Cerebellar nuclear complex (tissue), 1 donor: ENCODE measurements around the gene NCK1.
"Not testable (repeated sequence)": the region's sequence is repeated elsewhere in the genome, so short reads cannot be mapped to it uniquely, and the experiment has no call there.

Source experiments
- DNase-seq, 2 experiments: peaks; one replicate each; lab custom pipeline; 2025; lab: John Stamatoyannopoulos, UW

The NCK1 gene

DNA sequence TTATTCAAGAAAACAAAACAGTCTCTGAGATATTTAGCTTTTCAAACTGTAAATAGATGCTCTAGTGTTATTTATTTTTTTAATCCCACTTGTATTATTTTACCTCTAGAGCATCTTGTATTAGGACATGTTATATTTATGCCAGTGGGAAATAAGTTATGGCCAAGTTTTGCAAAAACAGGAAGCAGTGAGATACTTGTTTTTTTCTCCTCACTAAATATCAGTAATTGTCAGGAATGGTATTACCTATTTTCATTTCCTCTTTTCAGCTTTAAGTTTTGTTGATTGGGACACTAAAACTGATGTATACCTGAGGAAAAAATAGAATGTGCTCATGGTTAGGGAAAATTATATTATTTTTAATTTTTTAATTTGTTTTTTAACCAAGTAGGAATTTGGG, 87.1 kb downstream of the NCK1 start:
- no peak for DNase-seq

DNA sequence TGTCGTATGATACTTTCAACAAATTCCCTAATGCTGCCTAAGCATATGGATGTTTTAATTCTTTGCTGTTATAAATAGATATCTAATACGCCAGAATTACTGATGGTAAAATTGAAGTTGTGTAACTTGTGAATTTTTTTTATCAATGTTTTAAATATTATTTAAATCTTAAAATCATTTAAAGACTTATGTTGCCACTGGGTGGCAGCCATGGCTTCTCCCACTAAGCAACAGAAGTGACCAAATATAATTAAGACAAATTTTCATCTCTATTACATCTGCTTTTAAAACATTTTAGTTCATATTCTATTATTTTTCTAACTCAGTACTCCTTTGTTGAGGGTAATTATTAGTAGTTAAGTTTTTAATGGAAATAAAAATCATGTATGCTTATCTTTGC, 87.7 kb downstream of the NCK1 start:
- DNase-seq: no peak

DNA sequence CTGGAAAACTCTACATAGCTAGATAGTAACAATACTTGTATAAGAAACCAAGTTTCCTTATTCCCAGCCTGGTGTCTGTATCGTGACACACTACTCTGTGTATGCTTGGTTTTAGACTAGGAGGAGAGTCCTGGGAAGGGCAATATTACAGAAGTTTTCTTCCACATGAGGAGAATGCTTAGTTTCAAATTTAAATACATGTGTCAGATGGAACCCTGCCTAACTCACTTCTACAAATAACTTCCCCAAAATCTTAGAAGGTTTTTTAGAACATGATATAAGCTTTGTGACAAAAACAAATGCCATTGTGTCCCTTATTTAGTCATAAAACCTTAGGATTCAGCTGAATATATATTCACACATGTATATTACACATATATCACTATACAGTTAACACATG, 88.6 kb downstream of the NCK1 start:
- no peak for DNase-seq

DNA sequence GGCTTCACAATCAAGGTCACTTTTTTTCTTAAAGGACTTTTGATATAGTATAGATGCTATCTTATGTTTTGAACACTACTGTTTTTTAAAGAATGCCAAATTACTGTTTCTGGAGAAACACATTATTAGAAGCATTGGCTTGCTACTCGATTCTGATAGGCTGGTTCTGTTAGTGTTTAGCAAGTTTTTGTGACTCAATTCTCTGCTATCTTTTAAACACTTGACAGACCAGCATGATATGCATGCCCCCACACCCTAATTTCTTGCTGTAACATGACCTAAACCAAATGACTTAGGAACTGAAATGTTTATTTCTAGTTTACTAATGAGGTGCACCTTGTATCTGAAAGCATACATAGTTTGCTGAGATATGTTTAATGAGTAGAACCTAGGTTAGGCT, 90.3 kb downstream of the NCK1 start:
- DNase-seq: no peak

DNA sequence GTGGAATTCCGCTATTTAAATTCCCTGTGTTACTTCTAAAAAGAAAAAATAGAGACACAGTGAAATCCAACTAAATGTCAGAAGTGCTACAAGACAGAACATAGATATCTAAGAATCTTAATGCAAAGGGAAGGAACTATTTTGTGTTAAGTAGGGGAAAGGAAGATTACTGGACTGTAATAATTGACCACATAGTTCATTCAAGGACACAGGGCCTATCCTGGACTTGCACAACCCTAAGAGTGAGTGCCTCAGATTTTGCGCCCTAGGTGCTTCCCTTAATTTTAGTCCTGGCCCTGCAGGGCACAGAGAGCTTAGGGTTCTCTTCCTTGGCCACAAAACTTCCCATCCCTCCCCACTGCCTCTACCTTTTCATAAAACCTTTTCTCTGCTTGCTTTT, 92.2 kb downstream of the NCK1 start:
- no peak for DNase-seq

DNA sequence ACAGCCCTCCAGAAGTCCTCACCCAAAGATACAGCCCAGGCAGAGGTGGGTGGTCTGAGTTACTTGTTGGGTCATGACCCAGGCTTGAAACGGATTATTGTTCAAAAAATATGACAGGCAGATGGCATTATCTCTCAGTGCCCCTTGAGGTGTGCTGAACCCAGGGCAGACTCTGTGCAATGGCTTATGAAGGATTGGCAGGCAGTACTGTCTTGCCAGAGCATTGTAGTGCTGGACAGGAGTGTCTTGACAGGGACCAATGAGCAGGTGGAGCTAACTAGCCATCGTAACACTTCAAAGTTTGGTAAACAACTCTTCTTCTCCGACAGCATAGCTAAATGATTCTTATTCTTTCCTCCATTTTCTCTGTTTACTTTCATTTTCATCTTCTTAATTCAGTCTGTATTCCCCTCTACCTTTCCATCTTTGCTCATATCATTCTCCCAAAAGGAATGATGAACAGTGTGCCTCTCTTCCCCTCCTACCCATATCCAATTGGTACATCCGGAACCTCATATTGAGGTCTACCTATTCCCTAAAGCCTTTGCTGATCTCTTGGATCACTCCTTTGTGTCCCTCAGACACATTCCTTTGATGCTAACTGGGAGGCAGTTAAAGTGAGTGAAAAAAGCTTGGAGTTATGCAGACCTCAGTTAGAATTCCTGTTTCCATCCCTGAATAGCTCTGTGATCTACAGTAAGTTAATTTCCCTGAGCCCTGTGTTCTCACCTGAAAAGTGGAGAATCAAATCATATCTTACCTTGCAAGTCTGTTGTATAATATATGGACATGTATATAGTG, 93.2 kb downstream of the NCK1 start:
- no peak for DNase-seq

DNA sequence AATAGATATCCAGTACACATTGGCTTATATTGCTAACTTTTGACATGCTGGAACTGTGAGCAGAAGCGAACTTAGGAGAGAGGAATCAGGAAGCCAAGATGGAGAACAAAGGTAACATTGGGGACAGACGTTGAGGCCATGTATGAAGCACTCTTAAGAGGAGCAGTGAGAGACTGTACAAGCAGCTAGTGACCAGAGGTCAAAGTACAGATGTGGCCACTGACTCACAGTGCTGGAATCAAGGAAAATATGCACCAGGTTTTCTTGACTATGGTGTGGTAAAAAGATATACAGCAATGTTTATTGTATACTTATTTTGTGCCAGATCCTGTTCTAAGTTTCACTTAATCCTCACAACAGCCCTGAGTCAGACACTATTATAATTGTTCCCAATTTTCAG, 93.8 kb downstream of the NCK1 start:
- DNase-seq: no peak

DNA sequence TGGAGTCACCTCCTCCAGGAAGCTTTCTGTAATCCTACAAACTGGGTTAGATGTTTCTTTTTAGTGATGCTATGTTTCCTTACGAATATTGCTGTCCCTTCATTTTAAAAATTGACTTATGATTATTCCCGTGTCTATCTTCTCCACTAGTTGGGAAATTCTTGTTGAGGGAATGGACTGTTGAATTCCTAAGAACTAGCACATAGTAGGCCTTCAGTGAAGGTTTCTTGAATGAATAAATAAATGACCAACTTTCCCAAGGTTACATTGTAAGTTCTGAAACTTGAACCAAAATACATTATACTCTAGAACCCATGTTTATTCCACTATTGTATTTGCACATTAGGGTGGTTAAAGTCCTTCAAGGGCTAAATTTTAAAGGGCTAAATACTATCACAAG, 95.0 kb downstream of the NCK1 start:
- DNase-seq: no peak

DNA sequence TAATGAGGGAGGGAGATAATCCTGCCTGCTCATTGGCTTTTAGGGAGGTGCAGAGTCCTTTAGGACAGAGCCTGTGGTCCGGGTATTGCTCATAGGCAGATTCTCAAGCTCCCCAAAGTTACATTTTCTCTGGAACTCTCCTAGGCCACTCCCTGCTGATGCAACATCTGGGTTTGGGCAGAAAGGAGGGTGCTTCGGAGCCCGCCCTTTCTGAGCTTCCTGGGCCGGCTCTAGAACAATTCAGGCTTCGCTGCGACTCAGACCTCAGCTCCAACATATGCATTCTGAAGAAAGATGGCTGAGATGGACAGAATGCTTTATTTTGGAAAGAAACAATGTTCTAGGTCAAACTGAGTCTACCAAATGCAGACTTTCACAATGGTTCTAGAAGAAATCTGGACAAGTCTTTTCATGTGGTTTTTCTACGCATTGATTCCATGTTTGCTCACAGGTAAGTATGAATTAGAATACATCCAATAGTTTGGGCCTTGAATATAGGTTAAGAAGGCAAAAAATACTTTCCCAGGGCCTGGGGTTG, 95.8 kb downstream of the NCK1 start, which contains the start of gene IL20RB:
Gene IL20RB, plus strand, starts transcription at position 233 of the 538 bp plus-strand sequence. Its CDS starts 131 bp downstream, at position 364.
- no peak for DNase-seq

DNA sequence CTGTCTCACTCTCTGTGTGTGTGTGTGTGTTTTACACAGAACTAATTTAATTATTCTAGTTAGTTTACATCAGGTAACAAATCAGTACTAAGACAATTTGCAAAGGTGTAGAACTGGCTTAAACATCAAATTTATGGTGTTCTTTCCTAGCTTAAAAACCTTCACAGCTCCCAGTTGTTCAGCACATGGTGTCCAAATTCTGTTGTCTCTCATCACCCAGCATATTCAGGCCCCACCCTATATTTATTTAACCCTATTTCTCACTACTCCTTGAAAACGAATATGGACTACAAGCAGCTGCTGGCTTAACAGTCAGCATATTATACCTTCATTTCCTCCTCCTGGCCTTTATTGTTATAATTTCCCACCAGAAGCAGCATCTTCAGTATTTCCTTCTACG, 96.9 kb downstream of the NCK1 start:
- DNase-seq: no peak

DNA sequence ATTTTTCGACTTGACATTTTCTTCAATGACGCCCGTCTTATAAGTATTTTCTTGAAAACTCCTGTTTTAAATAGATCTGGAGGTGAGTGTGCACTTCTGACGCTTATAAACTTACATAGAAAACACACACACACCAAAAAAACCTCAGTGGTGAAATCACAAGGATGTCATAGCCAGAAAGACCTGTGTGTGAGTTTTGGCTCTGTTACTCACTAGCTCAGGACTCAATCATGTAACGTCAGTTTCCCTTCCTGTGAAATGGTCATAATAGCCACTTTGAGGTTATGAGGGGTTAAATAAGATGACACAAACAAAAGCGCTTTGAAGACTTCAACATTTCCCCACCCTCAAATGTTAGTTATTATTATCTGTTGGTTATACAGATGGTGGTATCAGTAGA, 97.6 kb downstream of the NCK1 start:
- no peak for DNase-seq

DNA sequence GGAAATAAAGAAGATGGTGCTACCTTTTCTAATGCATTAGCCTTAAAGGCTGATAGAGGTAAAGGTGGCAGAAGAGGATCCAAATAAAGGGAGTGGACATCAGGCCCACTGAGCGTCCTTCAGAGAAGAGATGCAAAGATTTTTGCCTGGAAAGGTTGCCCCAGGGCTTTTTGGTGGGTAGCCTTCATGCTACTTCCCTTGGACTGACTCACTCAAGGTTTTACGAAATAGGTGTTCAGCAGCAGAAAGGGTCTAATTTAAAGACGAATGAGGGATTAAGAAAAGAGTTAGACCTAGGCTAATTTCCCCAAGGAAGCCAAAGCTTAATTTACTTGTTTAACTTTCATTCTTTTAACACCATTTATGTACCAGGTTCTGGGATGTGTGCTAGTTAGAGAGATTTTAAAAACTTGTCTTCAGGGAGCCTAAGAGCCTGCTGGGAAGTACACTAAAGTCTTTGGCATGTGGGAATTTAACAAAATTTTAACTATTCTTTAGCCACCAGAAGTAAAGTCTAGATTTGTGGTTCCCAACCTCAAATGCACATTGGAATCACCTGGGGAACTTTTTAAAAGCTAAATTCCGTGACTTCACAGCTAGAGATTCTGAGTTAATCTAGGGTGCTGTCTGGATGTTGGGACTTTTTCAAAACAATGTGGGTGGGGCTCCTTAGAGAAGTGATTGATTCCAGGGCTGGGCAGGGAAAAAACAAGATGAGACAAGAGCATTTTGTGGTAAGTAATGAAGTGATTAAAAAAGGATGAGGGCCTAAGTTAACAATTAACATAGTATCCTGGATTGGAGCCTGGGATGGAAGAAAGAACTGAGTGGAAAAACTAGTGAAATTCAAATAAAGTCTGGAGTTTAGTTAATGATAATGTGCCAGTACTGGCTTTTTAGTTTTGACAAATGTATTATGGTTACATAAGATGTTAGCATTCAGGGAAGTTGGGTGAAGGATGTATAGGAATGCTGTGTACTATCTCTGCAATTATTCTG, 99.1 kb downstream of the NCK1 start:
- DNase-seq: no peak

DNA sequence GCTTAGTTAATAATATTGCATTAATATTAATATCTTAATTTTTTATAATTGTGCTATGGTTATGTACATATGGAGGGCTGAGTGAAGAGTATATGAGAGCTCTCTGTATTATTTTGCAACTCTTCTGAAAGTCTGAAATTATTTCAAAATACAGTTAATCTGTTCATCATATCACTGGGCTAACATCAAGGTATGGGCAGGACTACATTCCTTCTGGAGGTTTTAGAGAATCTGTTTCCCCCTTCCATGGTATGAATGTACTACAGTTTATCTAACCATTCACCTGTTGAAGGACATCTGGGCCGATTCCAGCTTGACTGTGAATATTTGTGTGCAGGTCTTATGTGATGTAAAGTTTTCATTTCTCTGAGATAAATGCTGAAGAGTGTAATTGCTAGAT, 100.9 kb downstream of the NCK1 start:
- DNase-seq: no peak

DNA sequence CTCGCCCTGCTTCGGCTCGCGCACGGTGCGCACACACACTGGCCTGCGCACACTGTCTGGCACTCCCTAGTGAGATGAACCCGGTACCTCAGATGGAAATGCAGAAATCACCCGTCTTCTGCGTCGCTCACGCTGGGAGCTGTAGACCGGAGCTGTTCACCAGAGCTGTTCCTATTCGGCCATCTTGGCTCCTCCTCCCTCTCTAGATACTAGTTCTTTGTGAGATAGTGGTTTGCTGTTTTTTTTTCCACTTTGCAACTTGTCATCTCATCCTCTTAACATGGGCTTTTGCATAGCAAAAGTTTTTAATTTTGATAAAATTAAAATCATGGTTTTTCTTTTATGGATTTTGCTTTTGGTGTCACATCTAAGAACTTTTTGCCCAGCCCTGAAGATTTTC, 107.5 kb downstream of the NCK1 start:
- DNase-seq: not testable (repeated sequence)

DNA sequence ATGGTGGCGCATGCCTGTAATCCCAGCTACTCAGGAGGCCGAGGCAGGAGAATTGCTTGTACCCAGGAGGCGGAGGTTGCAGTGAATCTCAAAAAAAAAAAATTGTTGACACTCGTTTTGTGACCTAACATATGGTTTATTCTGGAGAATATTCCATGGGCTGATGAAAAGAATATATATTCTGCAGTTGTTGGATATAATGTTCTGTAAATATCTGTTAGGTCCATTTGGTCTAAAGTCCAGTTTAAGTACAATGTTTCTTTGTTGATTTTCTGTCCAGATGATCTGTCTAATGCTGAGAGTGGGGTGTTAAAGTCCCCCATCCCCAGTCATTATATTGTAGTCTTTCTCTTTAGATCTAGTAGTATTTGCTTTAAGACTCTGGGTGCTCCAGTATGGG, 111.3 kb downstream of the NCK1 start:
- DNase-seq: no peak

DNA sequence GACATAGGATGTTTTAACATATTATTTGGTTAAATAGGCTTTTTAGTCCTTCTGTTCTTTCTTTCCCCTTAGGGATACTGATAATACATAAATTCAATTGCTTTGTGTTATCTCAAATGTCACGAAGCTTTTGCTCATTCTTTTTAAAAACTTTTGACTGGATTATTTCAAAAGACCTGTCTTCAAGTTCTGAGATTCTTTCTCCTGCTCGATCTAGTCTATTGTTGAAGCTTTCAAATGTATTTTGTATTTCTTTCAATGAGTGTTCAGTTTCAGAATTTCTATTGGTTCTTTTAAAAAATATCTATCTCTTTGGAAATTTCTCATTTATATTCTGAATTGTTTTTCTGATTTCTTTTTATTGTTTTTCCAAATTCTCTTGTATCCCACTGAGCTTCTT, 112.7 kb downstream of the NCK1 start:
- DNase-seq: no peak

DNA sequence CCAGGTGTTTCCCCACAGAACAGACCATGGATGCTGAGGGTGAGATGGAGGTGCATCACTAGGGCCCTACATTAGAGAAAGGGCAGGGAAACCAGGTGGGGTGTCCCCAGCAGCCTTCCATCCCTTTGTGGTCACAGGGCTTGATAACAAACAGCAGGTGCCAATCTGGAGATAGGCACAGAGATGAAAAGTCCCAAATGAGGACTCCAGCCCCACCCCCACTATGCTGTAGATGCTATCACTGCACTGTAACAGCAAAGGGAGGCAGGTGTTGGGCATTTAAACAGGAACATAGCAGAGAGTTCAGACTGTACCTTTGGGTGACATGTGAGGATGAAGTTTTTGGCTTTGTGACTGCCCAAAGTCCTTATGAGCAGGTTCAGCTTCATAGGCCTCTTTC, 117.2 kb downstream of the NCK1 start:
- no peak for DNase-seq

DNA sequence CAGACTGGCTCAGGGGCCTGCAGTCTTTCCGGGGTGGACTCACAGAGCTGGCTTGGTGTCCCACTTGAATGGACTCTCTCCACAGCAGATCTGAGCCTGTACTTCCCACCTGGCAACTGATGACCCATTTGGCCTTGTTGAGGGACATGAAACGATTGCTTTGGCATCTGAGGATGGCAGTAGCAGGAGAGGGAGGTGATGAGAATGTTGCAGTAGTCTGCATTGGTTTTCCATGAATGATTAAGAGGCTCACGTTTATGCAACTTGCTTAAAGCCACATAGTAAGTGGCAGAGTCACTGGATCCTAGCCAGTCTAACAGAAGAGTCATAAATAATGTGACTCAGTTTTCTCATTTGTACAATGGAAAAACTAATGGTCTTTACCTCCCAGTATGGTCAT, 117.7 kb downstream of the NCK1 start:
- no peak for DNase-seq

DNA sequence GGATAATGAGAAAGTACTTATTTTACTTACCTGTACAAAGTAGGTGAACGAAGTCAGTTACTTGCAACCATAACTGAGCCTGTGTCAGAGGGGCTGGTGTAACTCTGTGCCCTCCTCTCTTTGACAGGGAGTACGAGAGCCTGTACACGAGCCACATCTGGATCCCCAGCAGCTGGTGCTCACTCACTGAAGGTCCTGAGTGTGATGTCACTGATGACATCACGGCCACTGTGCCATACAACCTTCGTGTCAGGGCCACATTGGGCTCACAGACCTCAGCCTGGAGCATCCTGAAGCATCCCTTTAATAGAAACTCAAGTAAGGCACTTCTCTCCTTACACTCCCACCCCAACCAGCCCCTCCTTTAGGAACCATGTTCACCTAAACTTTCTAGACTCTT, 120.0 kb downstream of the NCK1 start:
- DNase-seq: no peak

DNA sequence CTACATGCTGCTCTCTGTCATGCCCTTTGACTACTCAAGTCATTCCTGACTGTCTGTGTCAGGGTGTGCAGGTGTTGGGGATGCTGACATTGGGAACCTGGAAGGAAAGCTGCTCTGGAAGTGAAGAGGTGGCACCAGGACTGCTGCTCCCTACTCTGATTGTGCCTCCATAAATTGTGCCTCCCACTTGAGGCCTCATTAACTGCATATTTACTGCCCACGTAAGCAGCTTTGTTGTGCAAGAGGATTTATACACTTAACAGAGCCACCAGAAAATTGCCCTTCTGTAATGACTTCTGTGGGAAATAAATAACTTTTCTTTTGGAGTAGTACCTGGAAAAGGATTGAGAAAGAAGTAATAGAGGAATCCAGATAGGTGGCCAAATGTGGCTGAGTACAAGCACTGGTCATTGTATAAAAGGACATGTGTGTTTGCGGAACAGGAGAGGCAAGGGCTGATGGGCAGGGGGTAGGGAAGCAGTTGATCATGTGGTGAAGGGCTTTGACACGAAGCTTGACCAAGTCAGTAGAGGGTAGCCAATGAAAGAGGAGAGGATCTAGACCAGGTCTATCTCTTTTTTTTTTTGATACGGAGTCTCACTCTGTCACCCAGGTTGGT, 120.6 kb downstream of the NCK1 start:
- no peak for DNase-seq

DNA sequence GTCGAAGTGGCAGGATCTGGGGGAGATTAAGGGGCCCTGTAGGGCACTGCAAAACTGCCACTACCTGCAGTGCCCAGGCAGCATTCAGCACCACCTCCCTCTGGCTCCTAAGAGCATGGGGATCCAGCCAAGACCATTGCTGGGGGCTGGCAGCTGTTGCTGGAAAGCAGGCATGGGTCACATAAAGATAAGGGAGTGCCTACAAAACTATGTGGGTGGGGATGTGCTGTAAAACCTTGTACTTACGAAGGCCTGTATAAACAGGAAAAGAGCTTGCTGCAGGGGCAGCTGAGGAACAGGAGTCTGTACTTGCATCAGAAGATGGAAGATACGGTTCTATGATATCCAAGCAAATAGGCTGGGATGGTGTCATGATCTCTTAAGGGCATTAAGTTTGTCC, 122.8 kb downstream of the NCK1 start:
- no peak for DNase-seq

DNA sequence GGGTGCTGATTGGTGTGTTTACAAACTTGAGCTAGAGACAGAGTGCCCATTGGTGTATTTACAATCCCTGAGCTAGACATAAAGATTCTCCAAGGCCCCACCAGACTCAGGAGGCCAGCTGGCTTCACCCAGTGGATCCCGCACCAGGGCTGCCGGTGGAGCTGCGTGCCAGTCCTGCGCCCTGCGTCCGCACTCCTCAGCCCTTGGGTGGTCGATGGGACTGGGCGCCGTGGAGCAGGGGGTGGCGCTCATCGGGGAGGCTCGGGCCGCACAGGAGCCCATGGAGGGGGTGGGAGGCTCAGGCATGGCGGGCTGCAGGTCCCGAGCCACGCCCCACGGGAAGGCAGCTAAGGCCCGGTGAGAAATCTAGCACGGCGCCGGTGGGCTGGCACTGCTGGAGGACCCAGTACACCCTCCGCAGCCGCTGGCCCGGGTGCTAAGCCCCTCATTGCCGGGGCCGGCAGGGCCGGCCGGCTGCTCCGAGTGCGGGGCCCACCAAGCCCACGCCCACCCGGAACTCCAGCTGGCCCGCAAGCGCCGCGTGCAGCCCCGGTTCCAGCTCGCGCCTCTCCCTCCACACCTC, 125.5 kb downstream of the NCK1 start:
- not testable (repeated sequence) for DNase-seq
